ENCODE measurements around the gene L3HYPDH. TPM values are rescaled to one million over a fixed set of nuclear protein-coding genes. Genes with fewer than 3 reads are reported as not detected.

The L3HYPDH gene
- total and polyA plus RNA-seq, 4 experiments from 2014 or later: 4.0 to 52.4 (median 28.5) TPM

- ChIA-PET CTCF (ENCODE audit: partially characterized antibody) (interaction anchor here (0.9 to 3.5 kb wide), 4 partner anchors 20 to 334 kb away, joined by 3 to 13 read pairs (median 4); partner anchors contain the start of genes CCDC175, JKAMP and L3HYPDH), POLR2A (ENCODE audit: partially characterized antibody) (interaction anchor here (1.2 to 3.8 kb wide), 5 partner anchors 19 to 1036 kb away, joined by 3 to 39 read pairs (median 4); partner anchors contain the start of genes DAAM1, JKAMP, KIAA0586 and L3HYPDH)
- Mint-ChIP-seq H3K36me3 (peaks cover 0 to 6% of the 10 kb centered on the region in 2 donors), H3K4me1 (peaks cover 5 to 16% (median 10%) of the 10 kb centered on the region in 4 donors), H3K27me3 (peaks cover 0 to 4% of the 10 kb centered on the region in 2 donors), H3K4me3 (peak overlapping the region; percentile 89 to 94 (median 91)), H3K27ac (peak overlapping the region in 6 of 7 donors; percentile 60 to 93 (median 76)), H3K9me3 (no peaks in the 10 kb centered on the region)
- H3K4me1 ChIP-seq (ENCODE audit: insufficient read depth, low read length): peaks cover 9% of the 10 kb centered on the region
- peak overlapping the region; percentile 33 for H3K27ac ChIP-seq (ENCODE audit: low read depth, low read length)
- DNase-seq: peak in 1 of 5 donors; percentile 43
- no peaks in the 10 kb centered on the region for H3K36me3 ChIP-seq (ENCODE audit: insufficient read depth, low read length)
- H3K27me3 ChIP-seq (ENCODE audit: insufficient read depth, low read length): no peaks in the 10 kb centered on the region
- H3K9me3 ChIP-seq (ENCODE audit: control insufficient read depth in 1 of 2, low read length in 2 of 2): no peaks in the 10 kb centered on the region
- intact Hi-C loops (cut with micrococcal nuclease): no loop called here
- H3K4me3 ChIP-seq (ENCODE audit: low read length in 2 of 2): peak overlapping the region in 1 of 2 donors; percentile 54
These were observed 20.3 kb downstream of the L3HYPDH start for GRCh38 chr14:59463787-59464485.

- no peak overlapping the region for H3K4me3 Mint-ChIP-seq
- no peaks in the 10 kb centered on the region for H3K9me3 ChIP-seq (ENCODE audit: control insufficient read depth in 1 of 2, low read length in 2 of 2)
- CTCF ChIA-PET (ENCODE audit: partially characterized antibody): interaction anchor here (3.5 kb wide), 1 partner anchor 22 kb away, joined by 13 read pairs; the partner anchor contains the start of genes JKAMP and L3HYPDH
- H3K4me3 ChIP-seq (ENCODE audit: low read length in 2 of 2): no peak overlapping the region
- peaks cover 0 to 25% of the 10 kb centered on the region in 2 donors for H3K36me3 Mint-ChIP-seq
- no peak overlapping the region for H3K27ac Mint-ChIP-seq
- no peak for DNase-seq
- H3K4me1 ChIP-seq (ENCODE audit: insufficient read depth, low read length): peaks cover 9% of the 10 kb centered on the region
- intact Hi-C loops (cut with micrococcal nuclease): no loop called here
- no peaks in the 10 kb centered on the region for H3K36me3 ChIP-seq (ENCODE audit: insufficient read depth, low read length)
- H3K27ac ChIP-seq (ENCODE audit: low read depth, low read length): no peak overlapping the region
- POLR2A ChIA-PET (ENCODE audit: partially characterized antibody): interaction anchor here (1.0 to 1.7 kb wide), 2 partner anchors 22 to 273 kb away, joined by 3 read pairs; partner anchors contain the start of genes DAAM1, JKAMP and L3HYPDH
- peaks cover 0 to 3% (median 0%) of the 10 kb centered on the region in 8 donors for H3K9me3 Mint-ChIP-seq
- H3K27me3 ChIP-seq (ENCODE audit: insufficient read depth, low read length): no peaks in the 10 kb centered on the region
- peaks cover 0 to 4% of the 10 kb centered on the region in 2 donors for H3K27me3 Mint-ChIP-seq
- peaks cover 5 to 16% (median 10%) of the 10 kb centered on the region in 4 donors for H3K4me1 Mint-ChIP-seq
These were observed 22.3 kb downstream of the L3HYPDH start for GRCh38 chr14:59461891-59462290.

- no peak for DNase-seq
These were observed 23.8 kb downstream of the L3HYPDH start for GRCh38 chr14:59460378-59460777.

GRCh38 chr14:59458486-59458885, 25.7 kb downstream of the L3HYPDH start:
- CTCF ChIA-PET (ENCODE audit: partially characterized antibody): interaction anchor here (1.7 kb wide), 1 partner anchor 25 kb away, joined by 4 read pairs; the partner anchor contains the start of genes JKAMP and L3HYPDH
- no peak overlapping the region for H3K4me3 Mint-ChIP-seq
- intact Hi-C loops (cut with micrococcal nuclease): no loop called here

More at GRCh38 chr14:59460378-59460777, 23.8 kb downstream of the L3HYPDH start:
- H3K9me3 Mint-ChIP-seq: peaks cover 0 to 5% (median 0%) of the 10 kb centered on the region in 8 donors
- no peak overlapping the region for H3K4me3 Mint-ChIP-seq
- no peaks in the 10 kb centered on the region for H3K9me3 ChIP-seq (ENCODE audit: control insufficient read depth in 1 of 2, low read length in 2 of 2)
- H3K36me3 ChIP-seq (ENCODE audit: insufficient read depth, low read length): no peaks in the 10 kb centered on the region
- H3K4me3 ChIP-seq (ENCODE audit: low read length in 2 of 2): no peak overlapping the region
- H3K27ac Mint-ChIP-seq: no peak overlapping the region
- peaks cover under 1 to 12% (median 4%) of the 10 kb centered on the region in 4 donors for H3K4me1 Mint-ChIP-seq
- H3K27ac ChIP-seq (ENCODE audit: low read depth, low read length): no peak overlapping the region
- no peaks in the 10 kb centered on the region for H3K27me3 ChIP-seq (ENCODE audit: insufficient read depth, low read length)
- intact Hi-C loops (cut with micrococcal nuclease): no loop called here
- H3K27me3 Mint-ChIP-seq: peaks cover 0 to 4% of the 10 kb centered on the region in 2 donors
- POLR2A ChIA-PET (ENCODE audit: partially characterized antibody): no interaction called here
- peaks cover 9% of the 10 kb centered on the region for H3K4me1 ChIP-seq (ENCODE audit: insufficient read depth, low read length)
- peaks cover 3 to 37% of the 10 kb centered on the region in 2 donors for H3K36me3 Mint-ChIP-seq
- CTCF ChIA-PET (ENCODE audit: partially characterized antibody): interaction anchor here (0.8 kb wide), 1 partner anchor 16 kb away, joined by 3 read pairs; no protein-coding TSS in a partner anchor

GRCh38 chr14:59455411-59455810, 28.8 kb downstream of the L3HYPDH start:
- Histone ChIP-seq H3K36me3 (ENCODE audit: insufficient read depth, low read length) (no peaks in the 10 kb centered on the region), H3K9me3 (ENCODE audit: control insufficient read depth in 1 of 2, low read length in 2 of 2) (no peaks in the 10 kb centered on the region), H3K27me3 (ENCODE audit: insufficient read depth, low read length) (no peaks in the 10 kb centered on the region), H3K27ac (ENCODE audit: low read depth, low read length) (no peak overlapping the region), H3K4me1 (ENCODE audit: insufficient read depth, low read length) (no peaks in the 10 kb centered on the region), H3K4me3 (ENCODE audit: low read length in 2 of 2) (no peak overlapping the region)
- no peak for DNase-seq
- Mint-ChIP-seq H3K4me1 (no peaks in the 10 kb centered on the region), H3K27me3 (peaks cover 0 to 3% of the 10 kb centered on the region in 2 donors), H3K36me3 (peaks cover 3 to 61% of the 10 kb centered on the region in 2 donors), H3K9me3 (peaks cover 0 to 5% (median 0%) of the 10 kb centered on the region in 8 donors), H3K4me3 (no peak overlapping the region), H3K27ac (no peak overlapping the region)
- ChIA-PET POLR2A (ENCODE audit: partially characterized antibody) (no interaction called here), CTCF (ENCODE audit: partially characterized antibody) (no interaction called here)
- intact Hi-C loops (cut with micrococcal nuclease): no loop called here

More at GRCh38 chr14:59458486-59458885, 25.7 kb downstream of the L3HYPDH start:
- peaks cover 0 to 4% of the 10 kb centered on the region in 2 donors for H3K27me3 Mint-ChIP-seq
- POLR2A ChIA-PET (ENCODE audit: partially characterized antibody): no interaction called here
- Histone ChIP-seq H3K36me3 (ENCODE audit: insufficient read depth, low read length) (no peaks in the 10 kb centered on the region), H3K9me3 (ENCODE audit: control insufficient read depth in 1 of 2, low read length in 2 of 2) (no peaks in the 10 kb centered on the region), H3K27me3 (ENCODE audit: insufficient read depth, low read length) (no peaks in the 10 kb centered on the region), H3K4me1 (ENCODE audit: insufficient read depth, low read length) (peaks cover 2% of the 10 kb centered on the region), H3K4me3 (ENCODE audit: low read length in 2 of 2) (no peak overlapping the region), H3K27ac (ENCODE audit: low read depth, low read length) (no peak overlapping the region)
- H3K27ac Mint-ChIP-seq: no peak overlapping the region
- peaks cover 3 to 53% of the 10 kb centered on the region in 2 donors for H3K36me3 Mint-ChIP-seq
- H3K9me3 Mint-ChIP-seq: peaks cover 0 to 5% (median 0%) of the 10 kb centered on the region in 8 donors
- DNase-seq: no peak
- peaks cover 0 to 4% (median 2%) of the 10 kb centered on the region in 4 donors for H3K4me1 Mint-ChIP-seq

GRCh38 chr14:59454139-59454538, 30.1 kb downstream of the L3HYPDH start:
- H3K4me1 Mint-ChIP-seq: no peaks in the 10 kb centered on the region
- CTCF ChIA-PET (ENCODE audit: partially characterized antibody): no interaction called here
- peaks cover 3 to 56% of the 10 kb centered on the region in 2 donors for H3K36me3 Mint-ChIP-seq
- peaks cover 0 to 5% (median 0%) of the 10 kb centered on the region in 8 donors for H3K9me3 Mint-ChIP-seq
- Histone ChIP-seq H3K36me3 (ENCODE audit: insufficient read depth, low read length) (no peaks in the 10 kb centered on the region), H3K4me1 (ENCODE audit: insufficient read depth, low read length) (no peaks in the 10 kb centered on the region), H3K9me3 (ENCODE audit: control insufficient read depth in 1 of 2, low read length in 2 of 2) (no peaks in the 10 kb centered on the region), H3K4me3 (ENCODE audit: low read length in 2 of 2) (no peak overlapping the region), H3K27me3 (ENCODE audit: insufficient read depth, low read length) (no peaks in the 10 kb centered on the region), H3K27ac (ENCODE audit: low read depth, low read length) (no peak overlapping the region)
- DNase-seq: no peak
- no peak overlapping the region for H3K4me3 Mint-ChIP-seq
- intact Hi-C loops (cut with micrococcal nuclease): no loop called here
- POLR2A ChIA-PET (ENCODE audit: partially characterized antibody): no interaction called here
- no peak overlapping the region for H3K27ac Mint-ChIP-seq
- H3K27me3 Mint-ChIP-seq: no peaks in the 10 kb centered on the region

GRCh38 chr14:59451849-59452248, 32.4 kb downstream of the L3HYPDH start:
- no peak for DNase-seq
- POLR2A ChIA-PET (ENCODE audit: partially characterized antibody): no interaction called here

More at GRCh38 chr14:59451849-59452248, 32.4 kb downstream of the L3HYPDH start:
- no peaks in the 10 kb centered on the region for H3K36me3 ChIP-seq (ENCODE audit: insufficient read depth, low read length)
- Mint-ChIP-seq H3K4me1 (no peaks in the 10 kb centered on the region), H3K9me3 (peaks cover 0 to 2% (median 0%) of the 10 kb centered on the region in 8 donors), H3K27me3 (no peaks in the 10 kb centered on the region), H3K4me3 (no peak overlapping the region), H3K36me3 (peaks cover 3 to 36% of the 10 kb centered on the region in 2 donors), H3K27ac (no peak overlapping the region)
- no peaks in the 10 kb centered on the region for H3K4me1 ChIP-seq (ENCODE audit: insufficient read depth, low read length)
- no peaks in the 10 kb centered on the region for H3K27me3 ChIP-seq (ENCODE audit: insufficient read depth, low read length)
- no peak overlapping the region for H3K27ac ChIP-seq (ENCODE audit: low read depth, low read length)
- CTCF ChIA-PET (ENCODE audit: partially characterized antibody): interaction anchor here (1.9 to 2.0 kb wide), 2 partner anchors 8 to 32 kb away, joined by 4 to 5 read pairs; partner anchors contain the start of genes JKAMP and L3HYPDH
- no peak overlapping the region for H3K4me3 ChIP-seq (ENCODE audit: low read length in 2 of 2)
- intact Hi-C loops (cut with micrococcal nuclease): no loop called here
- H3K9me3 ChIP-seq (ENCODE audit: control insufficient read depth in 1 of 2, low read length in 2 of 2): no peaks in the 10 kb centered on the region
